ENCODE data around the gene GOLGA8B.
"Not testable (repeated sequence)": the region's sequence is repeated elsewhere in the genome, so short reads cannot be mapped to it uniquely, and the experiment has no call there.

DNA sequence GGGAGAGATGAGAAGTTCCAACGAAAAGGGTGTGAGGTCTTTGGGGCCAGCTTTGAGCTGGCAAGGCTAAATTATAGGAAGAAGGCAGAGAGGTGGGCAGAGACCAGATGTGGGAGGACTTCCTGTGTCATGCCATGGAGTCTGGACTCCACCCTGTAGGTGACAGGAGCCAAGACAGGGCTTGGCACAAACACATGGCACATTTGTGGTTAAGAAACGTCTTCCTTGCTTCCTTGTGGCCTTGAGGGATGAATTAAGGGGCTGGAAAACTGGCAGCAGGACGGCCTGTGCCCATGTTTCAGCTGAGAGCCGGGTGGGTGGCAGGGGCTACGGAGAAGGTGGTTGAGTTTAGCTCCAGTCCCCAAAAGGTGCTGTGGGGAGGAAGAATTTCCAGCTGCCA is 18.7 kb downstream of the GOLGA8B start:
- TF ChIP-seq CTCF, POLR2A (IDR thresholded peaks at IDR 0.05): not testable (repeated sequence)
